ENCODE data around the gene MAP3K19. TPM values are rescaled to one million over a fixed set of nuclear protein-coding genes. Genes with fewer than 3 reads are reported as not detected.

Gene MAP3K19
- total RNA-seq, 1 experiment from 2014 or later, result not detected

DNA sequence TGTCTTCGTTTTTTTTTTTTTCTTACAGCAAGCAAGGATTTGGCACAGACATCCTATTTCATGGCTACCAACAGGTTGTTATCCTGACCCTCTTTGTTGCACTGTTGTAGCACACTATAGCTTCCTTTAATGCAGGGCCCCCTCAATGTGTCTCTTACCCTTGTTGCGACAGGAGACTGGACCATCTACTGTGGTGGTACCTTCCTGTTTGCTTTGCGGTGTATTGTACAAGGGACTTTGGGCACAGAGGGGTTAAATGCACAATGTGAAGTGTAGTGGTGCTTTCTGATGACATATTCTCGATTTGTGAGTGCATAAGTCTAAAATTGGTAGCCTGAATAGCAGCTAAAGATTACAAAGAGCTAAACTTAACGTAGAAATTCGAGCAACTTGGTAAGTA lies 101.2 kb downstream of the MAP3K19 start:
- H3K79me2 ChIP-seq (ENCODE audit: insufficient read depth, low read length), result peaks cover 80% of the 10 kb centered on the region
- no peak overlapping the region for H2AFZ ChIP-seq (ENCODE audit: low read depth, low read length, poor library complexity, severe bottlenecking)
- TF ChIP-seq RAD21 (IDR thresholded peaks at IDR 0.05; ENCODE audit: low read depth) (no peak), CEBPB (IDR thresholded peaks at IDR 0.05; ENCODE audit: low read depth) (no peak), YY1 (IDR thresholded peaks at IDR 0.05; ENCODE audit: extremely low read depth, insufficient replicate concordance, low read depth, low read length) (no peak), SP1 (IDR thresholded peaks at IDR 0.05; ENCODE audit: low read depth) (no peak), TCF7L2 (IDR thresholded peaks at IDR 0.05; ENCODE audit: borderline replicate concordance, extremely low read depth, insufficient read depth, insufficient read length) (no peak), POLR2A (IDR thresholded peaks at IDR 0.05; ENCODE audit: borderline replicate concordance, extremely low read depth, insufficient read depth, insufficient read length) (no peak), JUND (IDR thresholded peaks at IDR 0.05) (no peak), SRF (IDR thresholded peaks at IDR 0.05; ENCODE audit: low read depth) (no peak), EGR1 (IDR thresholded peaks at IDR 0.05; ENCODE audit: low read depth) (no peak), CBX3 (IDR thresholded peaks at IDR 0.05; ENCODE audit: low read depth) (no peak)
- TF ChIP-seq, protein P1, sequence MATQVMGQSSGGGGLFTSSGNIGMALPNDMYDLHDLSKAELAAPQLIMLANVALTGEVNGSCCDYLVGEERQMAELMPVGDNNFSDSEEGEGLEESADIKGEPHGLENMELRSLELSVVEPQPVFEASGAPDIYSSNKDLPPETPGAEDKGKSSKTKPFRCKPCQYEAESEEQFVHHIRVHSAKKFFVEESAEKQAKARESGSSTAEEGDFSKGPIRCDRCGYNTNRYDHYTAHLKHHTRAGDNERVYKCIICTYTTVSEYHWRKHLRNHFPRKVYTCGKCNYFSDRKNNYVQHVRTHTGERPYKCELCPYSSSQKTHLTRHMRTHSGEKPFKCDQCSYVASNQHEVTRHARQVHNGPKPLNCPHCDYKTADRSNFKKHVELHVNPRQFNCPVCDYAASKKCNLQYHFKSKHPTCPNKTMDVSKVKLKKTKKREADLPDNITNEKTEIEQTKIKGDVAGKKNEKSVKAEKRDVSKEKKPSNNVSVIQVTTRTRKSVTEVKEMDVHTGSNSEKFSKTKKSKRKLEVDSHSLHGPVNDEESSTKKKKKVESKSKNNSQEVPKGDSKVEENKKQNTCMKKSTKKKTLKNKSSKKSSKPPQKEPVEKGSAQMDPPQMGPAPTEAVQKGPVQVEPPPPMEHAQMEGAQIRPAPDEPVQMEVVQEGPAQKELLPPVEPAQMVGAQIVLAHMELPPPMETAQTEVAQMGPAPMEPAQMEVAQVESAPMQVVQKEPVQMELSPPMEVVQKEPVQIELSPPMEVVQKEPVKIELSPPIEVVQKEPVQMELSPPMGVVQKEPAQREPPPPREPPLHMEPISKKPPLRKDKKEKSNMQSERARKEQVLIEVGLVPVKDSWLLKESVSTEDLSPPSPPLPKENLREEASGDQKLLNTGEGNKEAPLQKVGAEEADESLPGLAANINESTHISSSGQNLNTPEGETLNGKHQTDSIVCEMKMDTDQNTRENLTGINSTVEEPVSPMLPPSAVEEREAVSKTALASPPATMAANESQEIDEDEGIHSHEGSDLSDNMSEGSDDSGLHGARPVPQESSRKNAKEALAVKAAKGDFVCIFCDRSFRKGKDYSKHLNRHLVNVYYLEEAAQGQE (IDR thresholded peaks at IDR 0.05; ENCODE audit: low read depth), result no peak
- TF ChIP-seq, protein P2, sequence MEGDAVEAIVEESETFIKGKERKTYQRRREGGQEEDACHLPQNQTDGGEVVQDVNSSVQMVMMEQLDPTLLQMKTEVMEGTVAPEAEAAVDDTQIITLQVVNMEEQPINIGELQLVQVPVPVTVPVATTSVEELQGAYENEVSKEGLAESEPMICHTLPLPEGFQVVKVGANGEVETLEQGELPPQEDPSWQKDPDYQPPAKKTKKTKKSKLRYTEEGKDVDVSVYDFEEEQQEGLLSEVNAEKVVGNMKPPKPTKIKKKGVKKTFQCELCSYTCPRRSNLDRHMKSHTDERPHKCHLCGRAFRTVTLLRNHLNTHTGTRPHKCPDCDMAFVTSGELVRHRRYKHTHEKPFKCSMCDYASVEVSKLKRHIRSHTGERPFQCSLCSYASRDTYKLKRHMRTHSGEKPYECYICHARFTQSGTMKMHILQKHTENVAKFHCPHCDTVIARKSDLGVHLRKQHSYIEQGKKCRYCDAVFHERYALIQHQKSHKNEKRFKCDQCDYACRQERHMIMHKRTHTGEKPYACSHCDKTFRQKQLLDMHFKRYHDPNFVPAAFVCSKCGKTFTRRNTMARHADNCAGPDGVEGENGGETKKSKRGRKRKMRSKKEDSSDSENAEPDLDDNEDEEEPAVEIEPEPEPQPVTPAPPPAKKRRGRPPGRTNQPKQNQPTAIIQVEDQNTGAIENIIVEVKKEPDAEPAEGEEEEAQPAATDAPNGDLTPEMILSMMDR (IDR thresholded peaks at IDR 0.05 in 2 of 3, conservative IDR thresholded peaks at IDR 0.05 in 1 of 3; ENCODE audit: borderline replicate concordance in 1 of 3, insufficient read depth in 1 of 3, low read depth in 2 of 3, low read length in 2 of 3), result no peak
- TF ChIP-seq, protein P3, sequence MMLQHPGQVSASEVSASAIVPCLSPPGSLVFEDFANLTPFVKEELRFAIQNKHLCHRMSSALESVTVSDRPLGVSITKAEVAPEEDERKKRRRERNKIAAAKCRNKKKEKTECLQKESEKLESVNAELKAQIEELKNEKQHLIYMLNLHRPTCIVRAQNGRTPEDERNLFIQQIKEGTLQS (IDR thresholded peaks at IDR 0.05), result no peak
- TF ChIP-seq, protein P4, sequence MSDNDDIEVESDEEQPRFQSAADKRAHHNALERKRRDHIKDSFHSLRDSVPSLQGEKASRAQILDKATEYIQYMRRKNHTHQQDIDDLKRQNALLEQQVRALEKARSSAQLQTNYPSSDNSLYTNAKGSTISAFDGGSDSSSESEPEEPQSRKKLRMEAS (IDR thresholded peaks at IDR 0.05), result no peak
- no peak for ATAC-seq
- H3K27ac ChIP-seq (ENCODE audit: low read depth, low read length), result no peak overlapping the region
- no peaks in the 10 kb centered on the region for H3K9me3 ChIP-seq (ENCODE audit: control insufficient read depth in 1 of 2, insufficient read depth in 1 of 2, low read depth in 1 of 2, low read length in 2 of 2)
- peaks cover 16 to 37% of the 10 kb centered on the region in 2 experiments for H3K36me3 ChIP-seq (ENCODE audit: control insufficient read depth in 1 of 2, insufficient read depth in 2 of 2, low read length in 2 of 2)
- H4K20me1 ChIP-seq (ENCODE audit: insufficient read depth), result 0 out of 2 replicates have a peak, but pooled peaks cover 5% of the 10 kb centered on the region
- no peaks in the 10 kb centered on the region for H3K27me3 ChIP-seq (ENCODE audit: insufficient read depth, low read length)
- POLR2A ChIA-PET, result no interaction called here
- no peak overlapping the region for H3K9ac ChIP-seq (ENCODE audit: low read length)
- no peak overlapping the region for H3K4me2 ChIP-seq (ENCODE audit: low read length)
- no peaks in the 10 kb centered on the region for H3K4me1 ChIP-seq (ENCODE audit: control insufficient read depth in 1 of 2, insufficient read depth in 2 of 2, low read length in 2 of 2)
- CTCF ChIA-PET, result no interaction called here
- DNase-seq (ENCODE audit: low read depth, low spot score), result no peak
- RAD21 ChIA-PET (ENCODE audit: low non-redundant PET in 1 of 2, low total read pairs in 2 of 2, uncharacterized antibody in 2 of 2, unreplicated experiment in 2 of 2), result no interaction called here
- intact Hi-C loops (cut with micrococcal nuclease), result no loop called here
- no peak overlapping the region for H3K4me3 ChIP-seq (replicated peaks in 1 of 2; ENCODE audit: low read depth in 1 of 2, low read length in 2 of 2)
- no TSS peak for BruUV-seq (replicated peaks)
- no peaks in the 10 kb centered on the region for H3K9me2 ChIP-seq (ENCODE audit: insufficient read depth)

Data from HCT116 (cell line).